Endothelial cell of umbilical vein (primary cell): ENCODE results near the gene CASP10. TPM values are rescaled to one million over a fixed set of nuclear protein-coding genes. Genes with fewer than 3 reads are reported as not detected.

ENCODE experiments used
- BruUV-seq: library from RNA; stranded (reverse); fragments of 400-500 nt; replicated peaks from 2 replicates; lab custom pipeline; 2021; lab: Mats Ljungman, UMichigan
- CTCF ChIA-PET: fragments of 300-600, 350-600 bp; sonication (Branson Sonifier 250); formaldehyde crosslinking; loops from one replicate; lab custom pipeline; 2021; ENCODE audit warnings: antibody characterized with exemption, inconsistent platforms; lab: Charles Lee
- POLR2A ChIA-PET: fragments of 300-600, 350-600 bp; sonication (Branson Sonifier 250); formaldehyde crosslinking; loops from one replicate; lab custom pipeline; 2021; ENCODE audit warnings: antibody characterized with exemption, inconsistent platforms; lab: Charles Lee
- DNase-seq: peaks from one replicate; pipeline ENCODE4 v3.0.0-alpha.2; 2011; ENCODE audit warnings: low read depth, low spot score
- FAIRE-seq: peaks from 2 replicates; lab custom pipeline; 2011; peaks lifted over from hg19 to GRCh38; lab: Jason Lieb, UNC
- H2AFZ ChIP-seq: 2 replicates; pipeline ENCODE4 v1.6.0; 2012; ENCODE audit warnings: low read depth, low read length, control low read depth, inconsistent platforms
- H3K27ac ChIP-seq: 2 replicates; pipeline ENCODE4 v1.5.1; 2011; ENCODE audit warnings: low read depth, mild to moderate bottlenecking, control low read depth, low read length, moderate library complexity; ENCODE audit not compliant: insufficient read depth
- H3K27me3 ChIP-seq, 2 experiments: 2 replicates each; pipeline versions ENCODE4 v1.6.0 to v1.6.1; 2011; ENCODE audit warnings: low read length in 2 of 2, mixed read lengths in 1 of 2; ENCODE audit not compliant: control insufficient read depth in 2 of 2, insufficient read depth in 2 of 2
- H3K36me3 ChIP-seq, 2 experiments: 2 replicates in 1 of 2; 3 replicates in 1 of 2; pipeline ENCODE4 v1.5.1; 2011; ENCODE audit warnings: low read length in 2 of 2, mild to moderate bottlenecking in 1 of 2, moderate library complexity in 1 of 2; ENCODE audit not compliant: control insufficient read depth in 2 of 2, insufficient read depth in 2 of 2; ENCODE audit errors: extremely low read depth in 1 of 2
- H3K4me1 ChIP-seq: 3 replicates; pipeline ENCODE4 v1.5.1; 2011; ENCODE audit warnings: mild to moderate bottlenecking, low read length; ENCODE audit not compliant: control insufficient read depth, insufficient read depth; ENCODE audit errors: extremely low read depth
- H3K4me2 ChIP-seq: 2 replicates; pipeline ENCODE4 v1.6.1; 2011; ENCODE audit warnings: low read length, control low read depth, mixed read lengths; ENCODE audit not compliant: insufficient read depth
- H3K4me3 ChIP-seq, 3 experiments: fragments of 200-600 bp in 1 of 3; sonication (generic), shearing (Covaris generic) in 1 of 3; replicated peaks in 1 of 3; 2 replicates each; pipeline ENCODE4 v1.5.1; 2011 to 2016; ENCODE audit warnings: control low read depth in 3 of 3, low read length in 3 of 3, mild to moderate bottlenecking in 2 of 3, inconsistent platforms in 1 of 3, low read depth in 1 of 3, moderate library complexity in 1 of 3; ENCODE audit not compliant: insufficient read depth in 1 of 3
- H3K79me2 ChIP-seq: 2 replicates; pipeline ENCODE4 v1.6.0; 2012; ENCODE audit warnings: low read length, inconsistent platforms; ENCODE audit not compliant: control insufficient read depth, insufficient read depth
- H3K9ac ChIP-seq: replicated peaks from 2 replicates; pipeline ENCODE3; 2011; ENCODE audit warnings: low read length, control low read depth; ENCODE audit not compliant: insufficient read depth; ENCODE audit errors: extremely low read depth
- H3K9me1 ChIP-seq: replicated peaks from 3 replicates; pipeline ENCODE4 v1.6.0; 2011; ENCODE audit warnings: mild to moderate bottlenecking, low read length; ENCODE audit not compliant: control insufficient read depth, insufficient read depth; ENCODE audit errors: extremely low read depth
- H3K9me3 ChIP-seq: replicated peaks from 2 replicates; pipeline ENCODE4 v1.5.1; 2012; ENCODE audit warnings: low read length, inconsistent platforms; ENCODE audit not compliant: control insufficient read depth, insufficient read depth
- H4K20me1 ChIP-seq: replicated peaks from 2 replicates; pipeline ENCODE3; 2011; ENCODE audit warnings: mild to moderate bottlenecking, low read length; ENCODE audit not compliant: control insufficient read depth, insufficient read depth; ENCODE audit errors: extremely low read depth
- EZH2 ChIP-seq: IDR thresholded peaks from 2 replicates; pipeline ENCODE4 v1.6.1; 2012; ENCODE audit warnings: borderline replicate concordance, low read depth, mild to moderate bottlenecking, moderate library complexity, low read length, inconsistent platforms; ENCODE audit not compliant: severe bottlenecking
- FOS ChIP-seq: IDR thresholded peaks from 2 replicates; pipeline ENCODE4 v1.6.1; 2011; ENCODE audit warnings: mild to moderate bottlenecking, low read length, moderate library complexity, borderline replicate concordance; ENCODE audit not compliant: insufficient read depth
- GATA2 ChIP-seq: IDR thresholded peaks from 2 replicates; pipeline ENCODE4 v1.7.0; 2011; ENCODE audit warnings: low read depth, mild to moderate bottlenecking, moderate library complexity, mixed read lengths, low read length; ENCODE audit not compliant: insufficient read length, insufficient read depth
- JUN ChIP-seq: IDR thresholded peaks from 2 replicates; pipeline ENCODE4 v1.6.1; 2011; ENCODE audit warnings: borderline replicate concordance, low read depth; ENCODE audit not compliant: insufficient read length, insufficient read depth
- MYC ChIP-seq: IDR thresholded peaks from one replicate; pipeline ENCODE4 v1.6.1; 2011; ENCODE audit warnings: mild to moderate bottlenecking, low read depth, low read length
- POLR2A ChIP-seq: IDR thresholded peaks from 2 replicates; pipeline ENCODE4 v1.6.1; 2012; ENCODE audit warnings: low read depth, mild to moderate bottlenecking, control low read depth, low read length
- POLR2AphosphoS5 ChIP-seq: IDR thresholded peaks from 2 replicates; pipeline ENCODE4 v1.6.1; 2012; ENCODE audit warnings: low read depth, mild to moderate bottlenecking, control low read depth, low read length, moderate library complexity; ENCODE audit not compliant: insufficient read depth
- dilution Hi-C: fragments of 300-500 bp; cut with MboI; formaldehyde crosslinking; loops from one replicate; pipeline ENCODE4 v1.15.0; 2019; ENCODE audit warnings: low sequenced_read_pairs; ENCODE audit not compliant: extremely low pct_ligation_motif_present
- intact Hi-C: fragments of 100-400 bp; cut with micrococcal nuclease; formaldehyde crosslinking; loops from one replicate; pipeline ENCODE4 v1.10.0; 2022
- polyA plus RNA-seq, 4 experiments: library from polyadenylated mRNA; depleted of rRNA in 3 of 4; stranded (reverse) in 3 of 4; unstranded in 1 of 4; fragments of >200 nt; gene quantifications; 2 replicates each; pipeline versions ENCODE4 v1.2.1 to v1.2.3, GENCODE V29; 2011 to 2012; ENCODE audit warnings: missing spikeins in 1 of 4
- total RNA-seq: library from RNA; stranded (reverse); gene quantifications from 2 replicates; pipeline ENCODE4 v1.2.3, GENCODE V29; 2021
- TF ChIP-seq, protein P1 (sequence below): IDR thresholded peaks from 2 replicates; pipeline ENCODE4 v1.6.1; 2011; ENCODE audit not compliant: insufficient read depth, insufficient read length
- TF ChIP-seq, protein P2 (sequence below), 2 donors: IDR thresholded peaks; 1 replicate in 1 of 2; 2 replicates in 1 of 2; pipeline ENCODE4 v1.5.1; 2011; ENCODE audit warnings: low read length in 2 of 2, mild to moderate bottlenecking in 2 of 2, moderate library complexity in 2 of 2, control low read depth in 1 of 2, inconsistent platforms in 1 of 2, low read depth in 1 of 2; ENCODE audit not compliant: insufficient read depth in 1 of 2; ENCODE audit errors: extremely low read depth in 1 of 2

The CASP10 gene
- total and polyA plus RNA-seq, 2 donors (not counting 3 experiments of a cell fraction or from before 2014, with no cell fraction given): 16.4 to 37.6 TPM

DNA sequence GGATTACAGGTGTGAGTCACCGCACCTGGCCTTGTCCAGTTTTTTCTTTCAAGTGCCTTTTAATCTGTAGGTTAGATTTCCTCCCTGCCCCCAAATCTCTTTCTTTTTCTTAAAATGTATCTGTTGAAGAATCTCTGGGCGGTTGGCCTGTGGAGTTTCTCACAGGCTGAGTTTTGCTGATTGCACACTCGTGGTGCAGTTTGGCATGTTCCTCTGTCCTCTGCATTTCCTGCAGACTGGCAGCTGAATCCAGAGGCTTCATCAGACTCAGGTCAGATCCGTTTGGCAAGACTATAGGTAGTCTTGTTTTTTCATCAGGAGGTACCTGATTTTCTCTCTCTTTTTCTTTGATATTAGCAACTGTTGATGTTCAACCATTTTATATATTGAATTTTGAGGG is 5.5 kb downstream of the CASP10 start:
- no peaks in the 10 kb centered on the region for H3K9me1 ChIP-seq
- H4K20me1 ChIP-seq: no peaks in the 10 kb centered on the region
- H3K4me3 ChIP-seq: no peak overlapping the region
- H3K79me2 ChIP-seq: peaks cover 22% of the 10 kb centered on the region
- dilution Hi-C loops: loop anchor here (25.0 kb wide), 1 partner anchor 276 kb away; no protein-coding TSS in a partner anchor
- H3K9ac ChIP-seq: no peak overlapping the region
- no peak overlapping the region for H3K4me2 ChIP-seq
- no peak overlapping the region for H3K27ac ChIP-seq
- intact Hi-C loops: no loop called here
- no peak for TF ChIP-seq POLR2AphosphoS5
- TF ChIP-seq POLR2A: no peak
- TF ChIP-seq MYC: no peak
- TF ChIP-seq JUN: no peak
- no peak for TF ChIP-seq EZH2
- TF ChIP-seq, protein P1, sequence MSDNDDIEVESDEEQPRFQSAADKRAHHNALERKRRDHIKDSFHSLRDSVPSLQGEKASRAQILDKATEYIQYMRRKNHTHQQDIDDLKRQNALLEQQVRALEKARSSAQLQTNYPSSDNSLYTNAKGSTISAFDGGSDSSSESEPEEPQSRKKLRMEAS: no peak
- no peak for TF ChIP-seq GATA2
- TF ChIP-seq, protein P2, sequence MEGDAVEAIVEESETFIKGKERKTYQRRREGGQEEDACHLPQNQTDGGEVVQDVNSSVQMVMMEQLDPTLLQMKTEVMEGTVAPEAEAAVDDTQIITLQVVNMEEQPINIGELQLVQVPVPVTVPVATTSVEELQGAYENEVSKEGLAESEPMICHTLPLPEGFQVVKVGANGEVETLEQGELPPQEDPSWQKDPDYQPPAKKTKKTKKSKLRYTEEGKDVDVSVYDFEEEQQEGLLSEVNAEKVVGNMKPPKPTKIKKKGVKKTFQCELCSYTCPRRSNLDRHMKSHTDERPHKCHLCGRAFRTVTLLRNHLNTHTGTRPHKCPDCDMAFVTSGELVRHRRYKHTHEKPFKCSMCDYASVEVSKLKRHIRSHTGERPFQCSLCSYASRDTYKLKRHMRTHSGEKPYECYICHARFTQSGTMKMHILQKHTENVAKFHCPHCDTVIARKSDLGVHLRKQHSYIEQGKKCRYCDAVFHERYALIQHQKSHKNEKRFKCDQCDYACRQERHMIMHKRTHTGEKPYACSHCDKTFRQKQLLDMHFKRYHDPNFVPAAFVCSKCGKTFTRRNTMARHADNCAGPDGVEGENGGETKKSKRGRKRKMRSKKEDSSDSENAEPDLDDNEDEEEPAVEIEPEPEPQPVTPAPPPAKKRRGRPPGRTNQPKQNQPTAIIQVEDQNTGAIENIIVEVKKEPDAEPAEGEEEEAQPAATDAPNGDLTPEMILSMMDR (IDR thresholded peaks at IDR 0.05; ENCODE audit: extremely low read depth in 1 of 2, insufficient read depth in 1 of 2, low read depth in 1 of 2, low read length in 2 of 2): no peak
- no peak for TF ChIP-seq FOS
- CTCF ChIA-PET: interaction anchor here (2.5 kb wide), 1 partner anchor 44 kb away, joined by 10 read pairs; no protein-coding TSS in a partner anchor
- H3K4me1 ChIP-seq: peaks cover 50% of the 10 kb centered on the region
- H3K9me3 ChIP-seq: no peaks in the 10 kb centered on the region
- no TSS peak for BruUV-seq
- POLR2A ChIA-PET: interaction anchor here (0.7 kb wide), 1 partner anchor 44 kb away, joined by 3 read pairs; no protein-coding TSS in a partner anchor
- no peak overlapping the region for H2AFZ ChIP-seq
- H3K36me3 ChIP-seq: peaks cover 6 to 13% of the 10 kb centered on the region in 2 experiments
- H3K27me3 ChIP-seq: no peaks in the 10 kb centered on the region
- DNase-seq (no peak), FAIRE-seq (no peak)
